NCI-H526 treated with DMSO at 0.1 percent for 48 hours (cell line): Measurements from ENCODE around the gene THBD.

Source experiments
- DNase-seq: peaks from one replicate; lab custom pipeline; 2025; lab: John Stamatoyannopoulos, UW

Gene THBD

DNA sequence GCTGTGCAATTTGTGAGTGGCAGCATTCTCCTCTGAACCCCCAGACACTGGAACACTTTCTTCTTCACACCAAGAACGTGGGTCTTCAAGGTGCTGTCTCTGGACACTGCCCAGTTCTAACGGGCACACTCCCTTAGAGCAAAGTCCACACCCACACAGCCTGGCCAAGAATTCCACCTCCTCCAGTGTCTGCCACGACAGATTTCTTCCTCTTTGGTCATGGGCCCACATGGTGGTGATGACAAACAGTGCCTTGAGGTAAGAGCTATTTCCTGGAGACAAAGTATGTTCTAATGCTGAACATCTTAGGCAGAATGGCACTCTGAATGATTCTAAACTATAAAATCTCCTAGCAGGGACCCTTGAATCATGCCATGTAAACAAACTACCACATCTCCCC, 39.8 kb downstream of the THBD start:
- DNase-seq = no peak

DNA sequence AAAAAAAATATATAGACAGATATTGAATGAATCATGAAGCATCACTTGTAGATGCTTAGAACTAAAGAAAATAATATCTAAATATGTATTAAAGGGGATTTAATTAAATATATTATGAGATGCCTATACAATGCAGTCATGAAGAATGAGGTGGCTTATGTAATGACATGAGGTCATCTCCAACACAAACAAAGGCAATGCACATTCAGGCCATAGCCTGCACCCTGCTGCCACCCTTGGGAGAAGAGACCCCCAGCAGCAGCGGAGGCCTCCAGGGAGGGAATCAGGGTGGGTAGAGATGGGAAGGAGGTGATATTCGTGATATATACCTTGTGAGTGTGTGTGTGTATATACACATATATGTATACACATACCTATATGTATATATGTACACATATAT, 40.8 kb downstream of the THBD start:
- DNase-seq = no peak

GRCh38 chr20:23007886-23008655, 41.4 kb downstream of the THBD start:
- no peak for DNase-seq

DNA sequence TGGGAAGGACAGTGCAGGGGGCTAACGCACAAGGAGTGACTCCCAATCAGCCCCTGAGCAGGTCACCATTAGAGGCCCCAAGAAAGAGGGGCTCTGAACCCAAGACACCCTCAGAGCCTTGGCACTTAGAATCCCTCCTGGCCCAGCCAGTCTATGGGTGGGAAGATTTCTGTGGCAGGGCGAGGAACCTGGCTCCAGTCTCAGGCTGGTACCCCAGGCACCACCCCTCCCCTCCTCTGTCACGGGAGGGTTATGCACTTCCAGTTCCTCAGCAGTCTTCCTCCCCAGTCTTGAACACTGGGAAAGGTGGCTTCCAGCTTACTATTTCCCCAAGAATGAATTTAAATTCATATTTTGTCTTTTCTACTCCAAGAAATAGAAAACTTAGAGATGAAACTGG, 42.0 kb downstream of the THBD start:
- DNase-seq = no peak

- no peak for DNase-seq
These were observed 43.7 kb downstream of the THBD start for GRCh38 chr20:23005776-23006175.

- no peak for DNase-seq
These were observed 45.5 kb downstream of the THBD start for GRCh38 chr20:23003881-23004460.

GRCh38 chr20:23003077-23003635, 46.3 kb downstream of the THBD start:
- no peak for DNase-seq

DNA sequence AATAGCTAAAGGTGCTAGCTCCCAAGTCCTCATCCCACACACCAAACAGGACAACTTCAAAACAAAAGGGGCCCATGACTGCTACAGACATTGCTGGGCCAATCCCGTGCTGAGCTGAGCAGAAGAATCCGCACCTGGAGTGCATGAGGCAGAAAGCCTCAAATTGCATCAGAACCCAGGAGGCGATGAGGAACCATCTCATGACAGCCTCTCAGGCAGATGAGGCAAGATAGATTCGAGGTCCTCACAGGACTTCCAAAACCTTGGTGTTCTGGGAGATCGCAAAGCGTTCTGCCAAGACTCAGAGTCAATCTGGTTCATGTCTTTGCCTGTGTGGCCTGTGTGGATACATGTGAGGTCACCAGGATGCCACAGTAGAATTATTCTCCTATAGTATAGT, 47.2 kb downstream of the THBD start:
- DNase-seq = no peak

GRCh38 chr20:23000232-23000947, 49.1 kb downstream of the THBD start:
- no peak for DNase-seq

GRCh38 chr20:22999756-23000155, 49.7 kb downstream of the THBD start:
- no peak for DNase-seq

- DNase-seq = no peak
These were observed 51.0 kb downstream of the THBD start for GRCh38 chr20:22998476-22998875.

- no peak for DNase-seq
These were observed 53.5 kb downstream of the THBD start for GRCh38 chr20:22995923-22996322.
